ENCODE results near the gene DPP10.

The DPP10 gene

GRCh38 chr2:115214050-115214449 is 771.6 kb downstream of the DPP10 start:
- POLR2A ChIA-PET (ENCODE audit: low non-redundant PET): no interaction called here
- CTCF ChIA-PET: no interaction called here
- no peak overlapping the region for H3K27ac ChIP-seq
- no peak for DNase-seq (ENCODE audit: low spot score)
- TF ChIP-seq, protein P1, sequence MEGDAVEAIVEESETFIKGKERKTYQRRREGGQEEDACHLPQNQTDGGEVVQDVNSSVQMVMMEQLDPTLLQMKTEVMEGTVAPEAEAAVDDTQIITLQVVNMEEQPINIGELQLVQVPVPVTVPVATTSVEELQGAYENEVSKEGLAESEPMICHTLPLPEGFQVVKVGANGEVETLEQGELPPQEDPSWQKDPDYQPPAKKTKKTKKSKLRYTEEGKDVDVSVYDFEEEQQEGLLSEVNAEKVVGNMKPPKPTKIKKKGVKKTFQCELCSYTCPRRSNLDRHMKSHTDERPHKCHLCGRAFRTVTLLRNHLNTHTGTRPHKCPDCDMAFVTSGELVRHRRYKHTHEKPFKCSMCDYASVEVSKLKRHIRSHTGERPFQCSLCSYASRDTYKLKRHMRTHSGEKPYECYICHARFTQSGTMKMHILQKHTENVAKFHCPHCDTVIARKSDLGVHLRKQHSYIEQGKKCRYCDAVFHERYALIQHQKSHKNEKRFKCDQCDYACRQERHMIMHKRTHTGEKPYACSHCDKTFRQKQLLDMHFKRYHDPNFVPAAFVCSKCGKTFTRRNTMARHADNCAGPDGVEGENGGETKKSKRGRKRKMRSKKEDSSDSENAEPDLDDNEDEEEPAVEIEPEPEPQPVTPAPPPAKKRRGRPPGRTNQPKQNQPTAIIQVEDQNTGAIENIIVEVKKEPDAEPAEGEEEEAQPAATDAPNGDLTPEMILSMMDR (conservative IDR thresholded peaks at IDR 0.05; ENCODE audit: low read depth): no peak

DNA sequence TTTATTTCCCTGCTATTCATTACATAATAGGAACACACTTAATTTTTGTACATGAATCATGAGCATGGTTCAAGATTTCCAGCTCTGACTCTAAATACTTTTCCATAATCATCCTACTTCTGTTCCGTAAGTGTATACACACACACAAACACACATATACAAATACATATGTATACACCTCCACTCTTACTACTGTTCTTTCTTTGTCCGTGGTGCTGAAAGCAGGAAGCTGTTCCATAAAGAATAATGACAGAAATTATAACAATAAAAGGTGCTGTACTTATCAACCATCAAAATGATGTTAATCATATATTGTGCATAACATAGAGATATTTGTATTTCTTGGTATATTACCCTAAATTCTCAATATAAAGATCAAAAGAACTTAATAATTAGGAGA is 776.9 kb downstream of the DPP10 start:
- POLR2A ChIA-PET (ENCODE audit: low non-redundant PET): no interaction called here
- TF ChIP-seq, protein P1 (conservative IDR thresholded peaks at IDR 0.05; ENCODE audit: low read depth): no peak
- no peak overlapping the region for H3K27ac ChIP-seq
- CTCF ChIA-PET: no interaction called here
- DNase-seq (ENCODE audit: low spot score): no peak

DNA sequence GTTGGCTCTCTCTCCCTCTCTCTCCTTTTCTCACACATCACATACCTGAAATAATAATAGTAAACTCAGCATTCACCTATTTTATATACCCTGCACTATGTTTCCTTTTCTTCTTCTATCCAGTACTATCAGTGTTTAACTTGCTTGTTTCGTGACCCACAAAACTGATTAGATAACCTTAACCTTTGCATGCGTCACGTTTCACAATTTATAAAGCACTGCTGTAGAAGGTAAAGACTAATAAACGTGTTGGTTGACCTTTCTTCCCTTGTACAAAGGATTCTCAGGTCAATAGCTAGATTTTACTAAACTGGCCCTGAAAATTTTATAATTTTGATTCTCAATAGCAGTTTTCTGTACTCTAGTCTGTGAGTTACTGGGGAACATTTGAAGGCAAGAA is 791.7 kb downstream of the DPP10 start:
- TF ChIP-seq, protein P1 (conservative IDR thresholded peaks at IDR 0.05; ENCODE audit: low read depth): no peak
- no peak overlapping the region for H3K27ac ChIP-seq
- POLR2A ChIA-PET (ENCODE audit: low non-redundant PET): no interaction called here
- no peak for DNase-seq (ENCODE audit: low spot score)
- CTCF ChIA-PET: no interaction called here

GRCh38 chr2:115234737-115235136 is 792.3 kb downstream of the DPP10 start:
- TF ChIP-seq, protein P1 (conservative IDR thresholded peaks at IDR 0.05; ENCODE audit: low read depth): no peak
- POLR2A ChIA-PET (ENCODE audit: low non-redundant PET): no interaction called here
- H3K27ac ChIP-seq: no peak overlapping the region

GRCh38 chr2:115248066-115248465 is 805.6 kb downstream of the DPP10 start:
- ChIA-PET CTCF (no interaction called here), POLR2A (ENCODE audit: low non-redundant PET) (no interaction called here)
- no peak overlapping the region for H3K27ac ChIP-seq
- TF ChIP-seq, protein P1 (conservative IDR thresholded peaks at IDR 0.05; ENCODE audit: low read depth): no peak
- DNase-seq (ENCODE audit: low spot score): no peak

More at GRCh38 chr2:115234737-115235136, 792.3 kb downstream of the DPP10 start:
- CTCF ChIA-PET: interaction anchor here (0.7 kb wide), 1 partner anchor 688 kb away, joined by 4 read pairs; no protein-coding TSS in a partner anchor
- DNase-seq (ENCODE audit: low spot score): no peak

DNA sequence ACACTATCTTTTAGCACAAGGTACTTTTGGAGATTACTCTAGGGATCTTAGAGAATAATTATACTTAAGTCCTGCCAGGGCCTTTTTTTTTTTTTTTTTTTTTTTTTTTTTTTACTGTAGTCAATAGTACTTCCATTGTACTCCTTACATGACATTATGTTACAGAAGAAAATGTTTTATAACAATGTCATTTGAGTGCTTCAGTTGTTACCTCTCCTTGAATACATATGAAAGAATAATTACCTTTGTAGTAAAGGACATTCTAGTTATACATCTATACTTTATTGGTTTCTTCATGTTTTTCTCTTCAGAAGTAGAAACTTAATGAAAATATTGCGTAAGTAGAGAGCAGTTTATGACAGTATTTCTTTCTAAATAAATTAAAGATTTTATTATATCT is 834.9 kb downstream of the DPP10 start:
- TF ChIP-seq, protein P1 (conservative IDR thresholded peaks at IDR 0.05; ENCODE audit: low read depth): no peak
- POLR2A ChIA-PET (ENCODE audit: low non-redundant PET): no interaction called here
- DNase-seq (ENCODE audit: low spot score): no peak
- H3K27ac ChIP-seq: no peak overlapping the region
- CTCF ChIA-PET: no interaction called here

- POLR2A ChIA-PET (ENCODE audit: low non-redundant PET): interaction anchor here (0.8 kb wide), 1 partner anchor 27 kb away, joined by 3 read pairs; no protein-coding TSS in a partner anchor
- no peak overlapping the region for H3K27ac ChIP-seq
- TF ChIP-seq, protein P1 (conservative IDR thresholded peaks at IDR 0.05; ENCODE audit: low read depth): no peak
- no peak for DNase-seq (ENCODE audit: low spot score)
- CTCF ChIA-PET: no interaction called here
Measured at GRCh38 chr2:115285416-115285815, 843.0 kb downstream of the DPP10 start.
